Adipose tissue (tissue), 3 donors: Measurements from ENCODE around the gene VIL1. TPM values are rescaled to one million over a fixed set of nuclear protein-coding genes. Genes with fewer than 3 reads are reported as not detected.

Experiments used
- H3K27ac ChIP-seq: one replicate; pipeline ENCODE4 v1.5.1; 2013; ENCODE audit warnings: low read depth, low read length
- WGBS, 3 donors: extraction: QIAGEN DNeasy Blood & Tissue Kit; methylation state at CpG; one replicate each; pipeline ENCODE4 v1.1.7; 2013; 5-methylcytosine and 5-hydroxymethylcytosine counted together
- polyA plus RNA-seq, 3 donors: library from polyadenylated mRNA; stranded (reverse); fragments of 200-250 nt; gene quantifications; one replicate each; pipeline ENCODE4 v1.2.3, GENCODE V29; 2013
- donor health status: healthy with polysubstance abuse.
- donor health status: Bipolar disorder and iron deficiency.
- donor health status: healthy.

The VIL1 gene
- polyA plus RNA-seq, 3 donors, result 0.15 to 9.2 TPM; not detected in 1

DNA sequence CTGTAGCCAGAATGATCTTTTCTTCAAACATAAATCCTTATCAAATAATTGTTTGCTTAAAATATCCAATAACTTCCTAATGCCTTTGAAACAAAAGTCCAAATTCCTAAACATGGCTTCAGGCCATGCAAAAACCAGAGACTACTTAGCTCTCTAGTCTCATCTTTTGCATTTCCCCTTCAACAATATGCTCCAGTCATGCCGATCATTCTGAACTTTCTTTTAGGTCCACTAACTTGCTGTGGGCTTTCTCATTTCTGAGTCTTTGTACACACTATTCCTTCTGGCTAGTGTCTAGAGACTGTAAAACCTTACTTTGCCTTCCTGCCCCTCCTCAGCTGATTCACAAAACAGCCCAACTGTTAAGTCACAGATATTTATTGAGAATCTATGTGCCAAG lies 51.5 kb downstream of the VIL1 start:
- WGBS, 3 donors, result 0% methylated on average over 1 of the region's 1 CpG
- no peak overlapping the region for H3K27ac ChIP-seq

- 62 to 91% (median 64%) methylated on average over 2 of the region's 2 CpGs for WGBS, 3 donors
- no peak overlapping the region for H3K27ac ChIP-seq
Measured at GRCh38 chr2:218471036-218471435, 52.1 kb downstream of the VIL1 start.

DNA sequence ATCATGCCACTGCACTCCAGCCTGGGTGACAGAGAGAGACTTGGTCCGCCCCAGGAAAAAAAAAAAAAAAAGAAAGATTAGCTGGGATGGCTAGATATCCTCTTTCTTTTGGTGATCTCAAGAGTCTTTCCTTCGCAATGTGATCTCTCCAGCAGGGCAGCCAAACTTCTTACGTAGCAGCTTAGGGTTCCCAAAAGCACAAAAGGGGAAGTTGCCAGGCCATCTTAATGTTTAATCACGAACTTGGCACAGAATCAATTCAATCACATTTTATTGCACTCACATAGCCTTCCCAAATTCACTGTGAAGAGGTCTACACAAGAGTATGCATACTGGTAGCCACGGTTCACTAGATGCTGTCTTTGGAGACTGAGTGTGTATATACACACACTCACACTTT lies 53.1 kb downstream of the VIL1 start:
- WGBS, 3 donors, result 52 to 72% (median 52%) methylated on average over 5 of the region's 5 CpGs
- no peak overlapping the region for H3K27ac ChIP-seq

DNA sequence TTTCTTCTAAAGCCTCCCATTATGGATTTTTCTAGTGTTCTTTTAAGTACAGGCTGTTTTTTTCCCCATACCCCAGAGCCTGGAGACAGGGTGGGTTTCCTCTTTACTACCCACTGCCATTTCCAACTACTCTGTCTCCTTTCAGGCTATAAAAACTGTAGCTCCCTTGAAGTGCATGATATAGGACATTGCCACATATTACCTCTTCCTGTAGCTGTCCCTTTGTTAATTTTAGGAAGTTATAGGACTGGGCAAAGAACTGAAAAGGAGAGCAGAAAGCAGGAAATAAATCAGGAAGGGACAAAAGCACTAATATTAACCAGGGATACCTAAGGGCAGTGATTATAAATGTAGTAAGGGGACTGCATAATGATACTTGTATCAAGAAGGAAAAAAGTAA lies 54.1 kb downstream of the VIL1 start:
- no peak overlapping the region for H3K27ac ChIP-seq

DNA sequence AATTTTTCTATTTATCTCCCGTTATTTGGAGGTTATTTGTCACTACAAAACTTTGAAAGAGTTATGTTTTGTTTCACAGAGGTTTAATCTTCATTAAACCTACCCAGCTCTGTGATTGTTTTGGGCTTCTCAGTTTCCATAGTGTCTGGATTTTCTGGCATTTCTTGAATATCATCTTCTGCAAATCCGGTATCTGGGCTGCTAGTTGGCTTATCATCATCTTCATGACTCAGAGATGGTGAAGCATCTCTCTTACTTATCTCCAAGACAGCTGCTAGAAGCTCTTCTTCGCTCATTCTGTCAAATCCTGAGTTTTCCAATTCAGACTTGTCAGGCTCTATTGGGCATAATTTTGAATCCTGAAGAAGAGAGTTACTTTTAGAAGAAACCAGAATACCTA lies 55.6 kb downstream of the VIL1 start:
- WGBS, 3 donors, result 74 to 85% (median 80%) methylated on average over 3 of the region's 3 CpGs
- H3K27ac ChIP-seq, result no peak overlapping the region

GRCh38 chr2:218476676-218477075 lies 57.8 kb downstream of the VIL1 start:
- 39 to 53% (median 40%) methylated on average over 3 of the region's 3 CpGs for WGBS, 3 donors
- no peak overlapping the region for H3K27ac ChIP-seq

GRCh38 chr2:218477247-218477646 lies 58.3 kb downstream of the VIL1 start:
- H3K27ac ChIP-seq, result no peak overlapping the region

GRCh38 chr2:218478544-218478943 lies 59.6 kb downstream of the VIL1 start:
- H3K27ac ChIP-seq, result no peak overlapping the region
- WGBS, 3 donors, result 76 to 97% (median 93%) methylated on average over 2 of the region's 2 CpGs

GRCh38 chr2:218479595-218479994 lies 60.7 kb downstream of the VIL1 start:
- 93 to 98% (median 98%) methylated on average over 2 of the region's 2 CpGs for WGBS, 3 donors
- H3K27ac ChIP-seq, result no peak overlapping the region

- no peak overlapping the region for H3K27ac ChIP-seq
- WGBS, 3 donors, result 51 to 69% (median 52%) methylated on average over 1 of the region's 1 CpG
Measured at GRCh38 chr2:218482651-218483050, 63.7 kb downstream of the VIL1 start.

DNA sequence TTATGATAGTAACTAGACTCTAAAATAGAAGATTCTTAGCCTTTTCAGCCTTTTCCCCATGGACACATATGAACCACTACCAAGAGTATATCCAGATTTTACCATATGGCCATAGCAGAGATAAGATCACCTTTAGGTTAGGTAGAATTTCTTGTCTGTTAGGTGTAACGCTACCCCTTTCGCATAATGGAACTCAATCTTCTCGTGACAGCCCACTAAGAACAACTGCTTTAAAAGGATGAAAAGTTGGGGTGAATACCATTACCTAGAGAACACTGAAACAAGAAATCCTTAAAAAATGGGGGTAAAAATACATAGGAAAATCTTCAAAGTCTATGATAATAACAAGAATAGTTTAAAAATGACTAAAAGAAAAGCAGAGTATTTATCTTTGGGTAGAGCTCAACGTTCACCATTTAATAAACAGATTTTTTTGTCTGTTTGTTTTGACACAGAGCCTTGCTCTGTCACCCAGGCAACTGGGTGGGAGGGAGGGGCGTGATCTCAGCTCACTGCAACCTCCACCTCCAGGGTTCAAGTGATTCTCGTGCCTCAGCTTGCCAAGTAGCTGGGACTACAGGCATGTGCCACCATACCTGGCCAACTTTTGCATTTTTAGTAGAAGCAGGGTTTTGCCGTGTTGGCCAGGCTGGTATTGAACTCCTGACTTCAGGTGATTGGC lies 67.2 kb downstream of the VIL1 start:
- no peak overlapping the region for H3K27ac ChIP-seq
- WGBS, 3 donors, result 68 to 83% (median 78%) methylated on average over 7 of the region's 7 CpGs

- H3K27ac ChIP-seq, result no peak overlapping the region
Measured at GRCh38 chr2:218500501-218501060, 81.7 kb downstream of the VIL1 start.

GRCh38 chr2:218501665-218502064 lies 82.7 kb downstream of the VIL1 start:
- H3K27ac ChIP-seq, result no peak overlapping the region
- 31 to 38% (median 31%) methylated on average over 2 of the region's 2 CpGs for WGBS, 3 donors

More at GRCh38 chr2:218500501-218501060, 81.7 kb downstream of the VIL1 start:
- WGBS, 3 donors, result 93 to 96% (median 94%) methylated on average over 9 to 10 of the region's 10 CpGs

Other genes with a start within 250 kb of the VIL1 start
- 100 to 1,000 TPM in 2 of 3 donors, 10 to 100 TPM in 1; 65.3 to 309 (median 256) TPM for gene ARPC2, start 201.9 kb upstream of the VIL1 start, polyA plus RNA-seq
- 10 to 100 TPM in 2 of 3 donors, 1 to 10 TPM in 1; 1.9 to 75.3 (median 29.4) TPM for gene GPBAR1, start 158.1 kb upstream of the VIL1 start, polyA plus RNA-seq
- 100 to 1,000 TPM in 2 of 3 donors, 10 to 100 TPM in 1; 64.6 to 142 (median 105) TPM for gene AAMP, start 149.0 kb upstream of the VIL1 start, polyA plus RNA-seq
- gene PNKD, start 148.6 kb upstream of the VIL1 start, polyA plus RNA-seq, result 100 to 1,000 TPM in 1 of 3 donors, 10 to 100 TPM in 2; 45.0 to 113 (median 80.3) TPM
- 100 to 1,000 TPM; 127 to 507 (median 227) TPM for gene TMBIM1, start 126.6 kb upstream of the VIL1 start, polyA plus RNA-seq
- gene CATIP, start 62.3 kb upstream of the VIL1 start, polyA plus RNA-seq, result under 1 TPM in 2 of 3 donors, not detected in 1; 0.10 to 0.67 TPM
- gene SLC11A1, start 36.9 kb upstream of the VIL1 start, polyA plus RNA-seq, result 10 to 100 TPM in 1 of 3 donors, 1 to 10 TPM in 2; 5.6 to 59.0 (median 7.0) TPM
- 100 to 1,000 TPM in 2 of 3 donors, 10 to 100 TPM in 1; 72.0 to 134 (median 132) TPM for gene CTDSP1, start 19.3 kb upstream of the VIL1 start, polyA plus RNA-seq
- gene USP37, start 149.2 kb downstream of the VIL1 start, polyA plus RNA-seq, result 1 to 10 TPM; 1.3 to 2.4 (median 2.2) TPM
- 10 to 100 TPM in 2 of 3 donors, 1 to 10 TPM in 1; 9.1 to 19.8 (median 12.9) TPM for gene CNOT9, start 149.7 kb downstream of the VIL1 start, polyA plus RNA-seq
- gene PLCD4, start 188.8 kb downstream of the VIL1 start, polyA plus RNA-seq, result under 1 TPM; 0.21 to 0.68 (median 0.56) TPM
- gene ZNF142, start 240.5 kb downstream of the VIL1 start, polyA plus RNA-seq, result 1 to 10 TPM; 4.3 to 6.9 (median 6.1) TPM
- gene BCS1L, start 240.6 kb downstream of the VIL1 start, polyA plus RNA-seq, result 10 to 100 TPM; 20.1 to 39.2 (median 30.0) TPM